ENCODE measurements around the gene ARMH3. TPM values are rescaled to one million over a fixed set of nuclear protein-coding genes. Genes with fewer than 3 reads are reported as not detected.
"Not testable (repeated sequence)": the region's sequence is repeated elsewhere in the genome, so short reads cannot be mapped to it uniquely, and the experiment has no call there.

The ARMH3 gene
- total RNA-seq, 1 experiment from 2014 or later = 5.6 TPM

GRCh38 chr10:102054881-102055646 is 909 bp downstream of the ARMH3 start:
- in situ Hi-C loops (cut with HindIII; ENCODE audit: low pct_unique_long_range_greater_than_20kb, low sequenced_read_pairs); DNase-seq (ENCODE audit: low read depth): not testable (repeated sequence)

GRCh38 chr10:102046095-102046494 is 9.9 kb downstream of the ARMH3 start:
- no peak for DNase-seq (ENCODE audit: low read depth)
- in situ Hi-C loops (cut with HindIII; ENCODE audit: low pct_unique_long_range_greater_than_20kb, low sequenced_read_pairs) = no loop called here

GRCh38 chr10:102045292-102045691 is 10.7 kb downstream of the ARMH3 start:
- in situ Hi-C loops (cut with HindIII; ENCODE audit: low pct_unique_long_range_greater_than_20kb, low sequenced_read_pairs) = no loop called here
- no peak for DNase-seq (ENCODE audit: low read depth)

GRCh38 chr10:102040305-102041050 is 15.5 kb downstream of the ARMH3 start:
- no peak for DNase-seq (ENCODE audit: low read depth)
- in situ Hi-C loops (cut with HindIII; ENCODE audit: low pct_unique_long_range_greater_than_20kb, low sequenced_read_pairs) = no loop called here

- no peak for DNase-seq (ENCODE audit: low read depth)
- in situ Hi-C loops (cut with HindIII; ENCODE audit: low pct_unique_long_range_greater_than_20kb, low sequenced_read_pairs) = no loop called here
Measured at GRCh38 chr10:102038410-102038809, 17.6 kb downstream of the ARMH3 start.

- in situ Hi-C loops (cut with HindIII; ENCODE audit: low pct_unique_long_range_greater_than_20kb, low sequenced_read_pairs); DNase-seq (ENCODE audit: low read depth): not testable (repeated sequence)
Measured at GRCh38 chr10:102035807-102036206, 20.2 kb downstream of the ARMH3 start.

- in situ Hi-C loops (cut with HindIII; ENCODE audit: low pct_unique_long_range_greater_than_20kb, low sequenced_read_pairs) = no loop called here
- no peak for DNase-seq (ENCODE audit: low read depth)
Measured at GRCh38 chr10:102033787-102034186, 22.2 kb downstream of the ARMH3 start.

GRCh38 chr10:102027261-102027660 is 28.7 kb downstream of the ARMH3 start:
- in situ Hi-C loops (cut with HindIII; ENCODE audit: low pct_unique_long_range_greater_than_20kb, low sequenced_read_pairs) = no loop called here
- DNase-seq (ENCODE audit: low read depth) = no peak

- in situ Hi-C loops (cut with HindIII; ENCODE audit: low pct_unique_long_range_greater_than_20kb, low sequenced_read_pairs) = no loop called here
- no peak for DNase-seq (ENCODE audit: low read depth)
Measured at GRCh38 chr10:102024799-102025198, 31.2 kb downstream of the ARMH3 start.

- in situ Hi-C loops (cut with HindIII; ENCODE audit: low pct_unique_long_range_greater_than_20kb, low sequenced_read_pairs) = no loop called here
- DNase-seq (ENCODE audit: low read depth) = no peak
Measured at GRCh38 chr10:102020938-102021337, 35.0 kb downstream of the ARMH3 start.

- no peak for DNase-seq (ENCODE audit: low read depth)
- in situ Hi-C loops (cut with HindIII; ENCODE audit: low pct_unique_long_range_greater_than_20kb, low sequenced_read_pairs) = no loop called here
Measured at GRCh38 chr10:102017295-102017694, 38.7 kb downstream of the ARMH3 start.

- DNase-seq (ENCODE audit: low read depth) = no peak
- in situ Hi-C loops (cut with HindIII; ENCODE audit: low pct_unique_long_range_greater_than_20kb, low sequenced_read_pairs) = no loop called here
Measured at GRCh38 chr10:102016416-102016815, 39.6 kb downstream of the ARMH3 start.

- no peak for DNase-seq (ENCODE audit: low read depth)
- in situ Hi-C loops (cut with HindIII; ENCODE audit: low pct_unique_long_range_greater_than_20kb, low sequenced_read_pairs) = no loop called here
Measured at GRCh38 chr10:102010961-102011360, 45.0 kb downstream of the ARMH3 start.

GRCh38 chr10:102009801-102010425 is 46.1 kb downstream of the ARMH3 start:
- in situ Hi-C loops (cut with HindIII; ENCODE audit: low pct_unique_long_range_greater_than_20kb, low sequenced_read_pairs) = no loop called here
- peak; percentile 73 for DNase-seq (ENCODE audit: low read depth)

GRCh38 chr10:102007796-102008195 is 48.2 kb downstream of the ARMH3 start:
- no peak for DNase-seq (ENCODE audit: low read depth)
- in situ Hi-C loops (cut with HindIII; ENCODE audit: low pct_unique_long_range_greater_than_20kb, low sequenced_read_pairs) = no loop called here

GRCh38 chr10:102007031-102007430 is 48.9 kb downstream of the ARMH3 start:
- DNase-seq (ENCODE audit: low read depth); in situ Hi-C loops (cut with HindIII; ENCODE audit: low pct_unique_long_range_greater_than_20kb, low sequenced_read_pairs): not testable (repeated sequence)

- DNase-seq (ENCODE audit: low read depth) = no peak
- in situ Hi-C loops (cut with HindIII; ENCODE audit: low pct_unique_long_range_greater_than_20kb, low sequenced_read_pairs) = no loop called here
Measured at GRCh38 chr10:102004376-102004775, 51.6 kb downstream of the ARMH3 start.

GRCh38 chr10:102003541-102003940 is 52.4 kb downstream of the ARMH3 start:
- in situ Hi-C loops (cut with HindIII; ENCODE audit: low pct_unique_long_range_greater_than_20kb, low sequenced_read_pairs) = no loop called here
- no peak for DNase-seq (ENCODE audit: low read depth)

- no peak for DNase-seq (ENCODE audit: low read depth)
- in situ Hi-C loops (cut with HindIII; ENCODE audit: low pct_unique_long_range_greater_than_20kb, low sequenced_read_pairs) = no loop called here
Measured at GRCh38 chr10:102001435-102002068, 54.4 kb downstream of the ARMH3 start.
